GM10847 (cell line): ENCODE measurements around the gene SAMD10.

Source experiments
- POLR2A ChIP-seq: IDR thresholded peaks from 2 replicates; pipeline ENCODE4 v1.6.1; 2011; ENCODE audit not compliant: insufficient read length; ENCODE audit errors: extremely low read depth

Gene SAMD10

DNA sequence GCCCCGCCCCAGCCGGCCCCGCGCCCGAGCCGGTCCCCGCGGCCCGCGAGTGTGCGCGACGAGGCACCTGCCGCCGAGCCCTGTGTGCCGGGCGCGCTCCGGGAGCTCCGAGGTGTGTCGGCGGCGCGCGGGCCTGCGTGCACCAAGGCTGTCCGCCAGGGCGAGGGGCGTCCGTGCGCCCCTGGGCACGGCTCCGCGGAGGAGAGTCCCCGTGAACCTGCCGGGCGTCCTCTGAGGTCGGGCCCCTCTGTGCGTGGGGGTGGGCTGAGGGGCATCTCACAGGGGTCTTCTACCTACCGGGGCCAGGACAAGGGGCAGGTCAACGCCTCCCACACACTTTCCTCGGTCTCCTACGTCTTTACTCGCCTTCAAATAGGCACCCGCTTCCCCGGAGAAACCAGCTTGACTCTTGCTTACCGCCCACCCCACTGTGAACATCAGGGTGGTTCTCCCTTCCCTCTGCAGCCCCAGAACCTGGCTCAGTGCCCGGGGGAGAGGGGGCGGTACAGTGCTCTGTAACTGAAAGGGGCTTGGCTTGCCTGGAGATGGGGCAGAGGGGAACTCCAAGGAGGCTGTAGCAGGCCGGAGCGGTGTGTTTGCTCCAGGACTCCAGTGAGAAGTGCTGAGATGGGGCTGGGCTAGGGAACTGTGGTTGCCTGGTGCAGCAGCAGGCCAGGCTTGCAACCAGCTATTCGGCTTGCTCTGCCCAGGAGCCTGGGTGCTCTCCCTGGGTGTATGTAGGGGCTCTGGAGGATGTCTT lies at the start of gene SAMD10:
Gene SAMD10, minus strand, starts transcription at position 86 of the 760 bp plus-strand sequence. CDS start 175 bp downstream, outside the sequence.
- TF ChIP-seq POLR2A, result peak; percentile 27

DNA sequence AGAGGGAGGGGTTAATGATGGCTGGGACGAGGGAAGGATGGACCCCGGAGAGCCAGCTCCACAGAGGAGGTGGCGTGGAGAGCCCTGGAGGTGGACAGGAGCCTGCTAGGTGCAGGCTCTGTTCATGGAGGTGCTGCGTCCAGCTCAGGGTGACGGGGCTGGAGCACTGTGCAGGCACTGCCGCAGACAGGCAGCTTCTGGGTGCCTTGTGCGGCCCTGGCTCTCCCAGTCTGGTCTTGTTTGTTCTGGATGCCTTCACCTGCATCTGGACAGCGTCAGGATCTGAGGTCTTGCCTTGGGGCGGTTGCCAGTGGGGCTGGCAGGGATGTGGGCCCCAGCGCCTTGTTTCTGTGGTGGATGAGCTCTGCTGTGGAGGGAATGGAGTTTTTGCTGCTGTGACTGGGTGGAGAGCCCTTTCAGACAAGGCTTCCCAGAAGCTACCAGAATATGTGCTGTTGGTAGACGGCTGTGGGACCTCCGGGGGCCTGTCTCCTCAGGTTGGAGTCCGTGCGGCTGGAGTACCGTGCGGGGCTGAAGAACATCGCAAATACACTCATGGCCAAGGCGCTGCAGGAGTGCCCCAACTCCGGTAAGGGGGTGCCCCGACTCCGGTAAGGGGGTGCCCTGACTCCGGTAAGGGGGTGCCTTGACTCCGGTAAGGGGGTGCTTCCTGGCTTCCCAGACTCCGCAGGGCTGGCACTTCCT lies 48.7 kb upstream of the SAMD10 start:
- no peak for TF ChIP-seq POLR2A

DNA sequence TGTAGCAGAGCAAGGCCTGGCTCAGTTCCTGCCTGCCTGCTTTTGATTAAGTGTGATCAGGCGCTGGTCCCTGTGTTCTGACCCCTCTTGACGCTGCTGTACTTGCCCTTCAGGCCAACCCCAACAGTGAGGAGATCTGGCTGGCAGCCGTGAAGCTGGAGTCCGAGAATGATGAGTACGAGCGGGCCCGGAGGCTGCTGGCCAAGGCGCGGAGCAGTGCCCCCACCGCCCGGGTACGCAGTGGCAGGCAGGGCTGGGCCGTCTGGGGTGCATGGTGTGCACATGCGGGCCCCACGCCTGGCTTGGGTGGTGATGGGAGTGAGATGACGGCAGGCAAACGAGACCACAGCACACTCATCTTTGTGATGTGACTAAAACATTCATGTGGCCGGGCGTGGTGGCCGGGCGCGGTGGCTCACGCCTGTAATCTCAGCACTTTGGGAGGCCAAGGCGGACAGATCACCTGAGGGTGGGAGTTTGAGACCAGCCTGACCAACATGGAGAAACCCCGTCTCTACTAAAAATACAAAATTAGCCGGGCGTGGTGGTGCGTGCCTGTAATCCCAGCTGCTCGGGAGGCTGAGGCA lies 46.5 kb upstream of the SAMD10 start:
- TF ChIP-seq POLR2A, result no peak

DNA sequence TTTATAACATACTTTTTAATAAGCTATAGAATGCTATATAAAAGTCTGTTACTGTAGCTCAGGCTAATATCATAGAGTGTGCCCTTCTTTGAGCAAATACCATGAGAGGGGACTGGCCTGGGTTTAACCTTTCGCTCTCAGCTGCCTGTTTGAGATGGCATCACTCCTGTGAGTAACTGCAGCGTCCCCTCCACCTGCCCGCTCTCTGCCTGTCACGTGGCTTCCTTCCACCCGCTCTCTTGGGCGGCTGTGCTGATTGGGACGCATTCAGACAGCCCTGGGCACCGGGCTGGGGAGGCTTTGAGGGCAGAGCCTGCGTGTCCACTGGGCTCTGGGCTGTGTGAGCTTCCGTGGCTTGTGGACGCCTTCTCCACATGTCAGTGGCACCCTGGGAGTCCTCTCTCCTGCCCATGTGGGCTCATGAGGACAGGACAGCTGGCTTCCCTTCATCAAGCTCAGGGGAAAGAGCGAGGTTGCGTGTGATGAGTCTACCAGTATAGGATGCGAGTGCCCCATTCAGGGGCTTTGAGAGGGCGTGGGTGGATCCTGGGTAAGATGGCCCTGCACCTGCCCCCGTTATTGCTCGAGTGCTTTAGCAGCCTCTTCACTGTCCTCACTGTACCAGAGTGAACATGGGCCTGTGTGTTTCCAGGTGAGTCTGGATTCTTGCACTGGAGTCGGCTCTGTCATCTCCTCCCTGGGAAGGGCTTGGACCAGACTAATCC lies 45.8 kb upstream of the SAMD10 start:
- no peak for TF ChIP-seq POLR2A

DNA sequence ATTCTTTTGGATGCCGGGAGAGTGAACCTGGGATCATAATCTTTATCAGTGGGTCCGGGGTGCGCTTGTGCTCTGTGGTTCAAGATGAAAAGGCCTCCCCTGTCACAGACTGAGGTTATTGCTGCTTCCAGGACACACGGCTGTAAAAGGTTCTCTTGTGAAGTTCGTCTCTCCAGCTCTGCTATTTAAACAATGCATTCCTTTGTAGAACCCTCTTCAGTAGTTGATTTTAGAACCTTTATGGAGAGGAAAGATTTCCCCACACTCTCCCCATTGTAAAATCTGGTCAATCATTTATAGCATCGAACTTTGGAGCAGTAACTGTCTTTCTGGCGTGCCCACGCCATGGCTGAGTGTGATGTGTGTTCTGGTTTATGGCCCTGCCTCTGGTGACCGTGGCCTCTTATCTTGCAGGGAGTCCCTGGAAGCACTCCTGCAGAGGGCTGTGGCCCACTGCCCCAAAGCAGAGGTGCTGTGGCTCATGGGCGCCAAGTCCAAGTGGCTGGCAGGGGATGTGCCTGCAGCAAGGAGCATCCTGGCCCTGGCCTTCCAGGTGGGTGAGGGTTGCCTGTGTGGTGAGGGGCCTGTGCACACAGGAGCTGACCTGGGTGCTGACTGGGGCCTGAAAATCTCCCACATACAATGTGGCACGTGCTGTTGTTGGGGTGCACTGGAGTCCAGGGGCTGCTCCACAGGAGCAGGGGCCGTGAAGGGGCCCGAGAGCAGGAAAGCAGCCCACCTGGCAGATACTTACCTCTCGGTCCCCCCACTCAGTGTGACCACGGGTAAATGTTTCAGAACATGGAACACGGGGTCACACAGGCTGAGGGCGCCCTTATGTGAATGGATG lies 44.9 kb upstream of the SAMD10 start:
- TF ChIP-seq POLR2A, result no peak

DNA sequence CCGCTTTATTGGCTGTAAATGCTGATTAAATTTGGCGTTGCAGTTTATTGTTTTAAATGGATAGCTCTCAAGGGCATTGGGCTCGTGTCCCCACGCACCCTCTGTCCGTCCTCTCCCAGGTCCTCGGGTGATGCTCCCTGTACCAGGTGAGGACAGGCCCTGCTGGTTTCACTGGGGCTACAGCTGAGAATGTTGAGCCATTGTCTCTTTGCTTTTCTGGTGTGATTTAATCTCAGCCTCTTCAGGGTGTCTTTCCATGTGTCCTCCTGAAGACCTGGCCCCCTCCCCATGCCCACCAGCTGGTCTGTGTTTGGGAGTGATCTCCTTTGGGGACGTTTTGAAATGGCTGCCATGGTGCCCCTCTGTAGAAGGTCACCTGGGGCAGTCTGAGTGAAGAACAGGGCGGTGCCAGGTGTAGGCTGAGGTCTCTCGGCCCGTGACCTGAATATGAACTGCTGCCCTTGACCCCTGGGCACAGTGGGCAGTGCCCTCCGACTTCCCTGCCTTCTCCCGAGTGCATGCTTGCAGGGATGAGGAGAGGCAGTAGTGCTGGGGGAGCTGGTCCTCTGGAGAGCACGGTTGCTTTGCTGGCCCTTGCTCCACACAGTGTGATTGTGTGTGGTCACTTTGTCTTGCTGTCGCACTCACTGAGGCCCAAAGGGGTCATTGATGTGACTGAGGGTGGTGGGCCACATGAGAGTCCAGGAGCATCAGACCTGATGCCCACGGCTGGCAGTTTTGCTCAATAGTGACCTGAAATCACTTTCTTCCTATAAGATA lies 44.1 kb upstream of the SAMD10 start:
- TF ChIP-seq POLR2A, result no peak

DNA sequence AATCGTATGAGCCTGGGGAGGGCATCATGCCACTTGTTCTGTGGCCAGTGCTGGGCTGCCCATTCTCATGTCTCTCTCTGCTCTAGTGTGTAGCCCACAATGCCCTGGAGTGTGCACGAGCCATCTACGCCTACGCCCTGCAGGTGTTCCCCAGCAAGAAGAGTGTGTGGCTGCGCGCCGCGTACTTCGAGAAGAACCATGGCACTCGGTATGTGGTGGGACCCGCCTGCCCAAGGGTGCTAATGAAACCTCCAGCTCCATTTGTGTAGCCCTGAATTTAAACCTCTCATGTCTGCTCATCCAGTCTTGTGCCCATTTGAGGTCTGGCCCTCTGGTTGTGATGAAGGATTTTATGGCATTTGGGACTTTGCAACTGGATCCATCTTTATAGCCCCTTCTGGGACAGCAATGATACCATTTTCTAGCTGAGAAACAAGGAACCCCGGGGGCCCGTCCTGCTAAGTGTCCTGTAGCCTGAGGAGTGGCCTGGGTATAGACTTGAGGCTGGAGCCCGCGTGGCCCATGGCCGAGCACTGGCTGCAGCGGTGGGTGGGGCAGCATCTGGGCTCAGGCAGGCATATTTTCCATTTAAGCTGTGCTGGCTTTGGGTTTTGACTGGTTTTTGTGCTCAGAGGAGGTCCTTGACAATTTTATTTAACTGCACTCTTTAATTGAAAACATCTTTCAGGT lies 43.4 kb upstream of the SAMD10 start:
- TF ChIP-seq POLR2A, result no peak

DNA sequence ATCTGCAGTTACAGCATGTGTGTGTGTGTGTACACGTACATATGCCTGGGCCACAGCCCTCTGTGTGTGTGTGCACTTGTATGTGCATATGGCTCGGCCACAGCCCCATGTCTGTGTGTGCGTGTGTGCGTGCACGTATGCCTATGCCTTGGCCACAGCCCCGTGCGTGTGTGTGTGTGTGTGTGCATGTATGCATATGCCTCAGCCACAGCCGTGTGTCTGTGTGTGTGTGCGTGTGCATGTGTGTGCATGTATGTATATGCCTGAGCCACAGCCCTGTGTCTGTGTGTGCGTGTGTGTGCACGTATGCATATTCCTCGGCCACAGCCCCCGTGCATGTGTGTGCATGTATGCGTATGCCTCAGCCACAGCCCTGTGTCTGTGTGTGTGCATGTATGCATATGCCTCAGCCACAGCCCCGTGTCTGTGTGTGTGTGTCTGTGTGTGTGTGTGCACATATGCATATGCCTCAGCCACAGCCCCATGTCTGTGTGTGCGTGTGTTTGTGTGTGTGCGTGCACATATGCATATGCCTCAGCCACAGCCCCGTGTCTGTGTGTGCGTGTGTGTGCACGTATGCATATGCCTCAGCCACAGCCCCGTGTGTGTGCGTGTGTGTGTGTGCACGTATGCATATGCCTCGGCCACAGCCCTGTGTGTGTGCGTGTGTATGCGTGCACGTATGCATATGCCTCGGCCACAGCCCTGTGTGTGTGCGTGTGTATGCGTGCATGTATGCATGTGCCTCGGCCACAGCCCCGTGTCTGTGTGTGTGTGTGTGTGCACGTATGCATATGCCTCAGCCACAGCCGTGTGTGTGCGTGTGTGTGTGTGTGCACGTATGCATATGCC lies 41.9 kb upstream of the SAMD10 start:
- TF ChIP-seq POLR2A, result no peak

DNA sequence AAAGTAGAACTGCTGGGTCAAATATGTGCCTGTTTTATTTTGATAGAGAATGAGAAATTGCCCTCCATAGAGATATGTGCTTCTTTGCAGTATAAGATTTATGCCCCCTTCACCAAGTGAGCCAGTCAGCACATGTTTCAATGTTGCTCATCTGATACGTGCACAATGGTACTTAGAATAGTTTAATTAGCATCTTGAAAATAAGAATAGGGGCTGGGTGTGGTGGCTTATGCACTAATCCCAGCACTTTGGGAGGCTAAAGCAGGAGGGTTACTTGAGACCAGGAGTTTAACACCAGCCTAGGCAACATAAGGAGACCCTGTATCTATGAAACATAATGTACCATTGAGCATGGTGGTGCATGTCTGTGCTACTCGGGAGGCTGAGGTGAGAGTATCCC lies 36.2 kb upstream of the SAMD10 start:
- TF ChIP-seq POLR2A, result no peak

DNA sequence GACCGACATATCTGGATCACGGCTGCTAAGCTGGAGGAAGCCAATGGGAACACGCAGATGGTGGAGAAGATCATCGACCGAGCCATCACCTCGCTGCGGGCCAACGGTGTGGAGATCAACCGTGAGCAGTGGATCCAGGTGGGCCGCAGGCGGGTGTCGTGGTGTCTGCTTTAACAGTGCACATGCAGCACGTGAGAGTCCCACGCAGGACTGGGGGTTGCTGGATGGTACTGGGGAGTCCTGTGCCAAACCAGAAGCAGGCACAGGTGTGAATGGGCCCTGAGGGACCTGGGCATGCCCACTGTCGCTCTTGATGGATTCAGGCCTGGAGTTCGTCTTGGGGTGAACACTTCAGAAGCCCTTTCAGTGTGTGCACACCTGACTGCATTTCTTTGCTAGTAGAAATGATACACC lies 31.9 kb upstream of the SAMD10 start:
- no peak for TF ChIP-seq POLR2A

DNA sequence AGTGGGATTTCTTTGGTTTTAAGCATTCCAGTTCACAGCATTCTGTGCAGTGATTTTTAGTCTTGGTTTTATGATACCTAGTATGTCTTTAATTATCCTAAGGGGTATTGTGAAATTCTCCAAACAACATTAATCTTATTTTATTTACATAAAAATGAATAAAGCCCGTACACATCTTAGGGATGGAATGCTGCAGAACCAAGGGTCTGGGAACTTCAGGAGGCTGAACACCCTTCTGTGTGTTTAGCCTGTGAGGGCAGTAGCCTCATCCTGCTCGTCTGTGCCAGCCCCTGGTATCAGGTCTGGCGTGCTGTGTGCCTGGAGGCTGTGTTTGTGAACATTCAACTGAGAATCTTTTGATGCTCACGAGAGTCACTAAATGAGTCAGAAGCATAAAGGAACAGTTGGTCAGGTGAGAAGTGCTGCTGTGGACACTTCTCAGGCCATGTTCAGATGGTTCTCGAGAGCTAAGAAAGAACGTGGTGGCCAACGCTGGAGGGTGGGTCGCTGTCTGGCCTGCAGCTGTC lies 31.3 kb upstream of the SAMD10 start:
- no peak for TF ChIP-seq POLR2A

DNA sequence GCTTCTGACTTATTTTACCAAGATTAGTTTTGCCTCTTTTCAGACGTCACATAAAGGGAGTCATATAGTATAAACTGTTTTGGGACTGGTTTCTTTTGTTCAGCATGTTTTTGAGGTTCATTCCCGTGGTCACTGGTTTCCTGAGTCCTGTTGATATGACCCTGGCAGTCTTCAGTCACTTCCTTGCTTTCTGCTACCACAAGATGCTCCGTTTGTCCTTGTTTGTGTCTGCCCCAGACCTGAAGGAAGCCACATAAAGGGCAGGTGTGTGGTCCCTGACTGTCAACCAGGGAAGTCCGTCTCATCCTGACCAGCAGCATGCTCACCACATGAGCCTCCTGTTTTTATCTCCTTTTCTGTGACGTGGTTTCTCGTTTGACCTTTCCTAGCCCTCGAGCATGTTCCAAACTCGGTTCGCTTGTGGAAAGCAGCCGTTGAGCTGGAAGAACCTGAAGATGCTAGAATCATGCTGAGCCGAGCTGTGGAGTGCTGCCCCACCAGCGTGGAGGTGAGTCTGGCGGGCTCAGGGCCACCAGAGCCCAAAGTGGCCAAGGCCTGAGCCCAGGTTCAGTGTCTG lies 30.5 kb upstream of the SAMD10 start:
- no peak for TF ChIP-seq POLR2A
